Liver (tissue), 9 donors: ENCODE measurements around the gene TANC1. TPM values are rescaled to one million over a fixed set of nuclear protein-coding genes. Genes with fewer than 3 reads are reported as not detected.

ENCODE experiments used
- DNase-seq: peaks from one replicate; pipeline ENCODE4 v3.0.0-alpha.2; 2017; ENCODE audit warnings: low spot score
- H3K27ac ChIP-seq, 2 donors: one replicate each; pipeline ENCODE4 v1.7.0; 2013; ENCODE audit warnings: inconsistent platforms in 2 of 2, low read length in 2 of 2, control low read depth in 1 of 2, low read depth in 1 of 2, mild to moderate bottlenecking in 1 of 2
- H3K27me3 ChIP-seq, 4 donors: one replicate each; pipeline versions ENCODE4 v1.6.1 to v1.7.0; 2013; ENCODE audit warnings: low read length in 3 of 4, inconsistent platforms in 1 of 4, mild to moderate bottlenecking in 1 of 4, moderate library complexity in 1 of 4; ENCODE audit not compliant: control insufficient read depth in 4 of 4, insufficient read depth in 4 of 4
- H3K36me3 ChIP-seq, 4 donors: one replicate each; pipeline versions ENCODE4 v1.6.1 to v1.7.0; 2013; ENCODE audit warnings: low read length in 3 of 4, mild to moderate bottlenecking in 3 of 4, low read depth in 1 of 4, moderate library complexity in 1 of 4; ENCODE audit not compliant: control insufficient read depth in 4 of 4, insufficient read depth in 3 of 4
- H3K4me1 ChIP-seq, 4 donors: one replicate each; pipeline versions ENCODE4 v1.6.1 to v1.7.0; 2013; ENCODE audit warnings: low read length in 3 of 4, mild to moderate bottlenecking in 3 of 4, moderate library complexity in 1 of 4; ENCODE audit not compliant: control insufficient read depth in 4 of 4, insufficient read depth in 4 of 4
- H3K4me3 ChIP-seq, 3 donors: one replicate each; pipeline versions ENCODE4 v1.6.1 to v1.7.0; 2013; ENCODE audit warnings: low read length in 3 of 3, control low read depth in 1 of 3, low read depth in 1 of 3, mild to moderate bottlenecking in 1 of 3
- H3K9ac ChIP-seq, 2 donors: one replicate each; pipeline ENCODE4 v1.7.0; 2013; ENCODE audit warnings: low read length in 2 of 2, mild to moderate bottlenecking in 2 of 2, moderate library complexity in 2 of 2, control low read depth in 1 of 2, low read depth in 1 of 2
- H3K9me3 ChIP-seq, 4 donors: one replicate each; pipeline versions ENCODE4 v1.6.1 to v1.7.0; 2013; ENCODE audit warnings: low read length in 3 of 4; ENCODE audit not compliant: control insufficient read depth in 4 of 4
- ATF3 ChIP-seq: IDR thresholded peaks from 2 replicates; pipeline ENCODE4 v1.6.1; 2016; ENCODE audit warnings: antibody characterized with exemption
- CTCF ChIP-seq: fragments of 150-350 bp; IDR thresholded peaks from 2 replicates; pipeline ENCODE4 v1.5.1; 2017; ENCODE audit warnings: improper control_type of control experiment, low read depth, low read length; ENCODE audit not compliant: missing input control
- FOXA1 ChIP-seq: IDR thresholded peaks from 2 replicates; pipeline ENCODE4 v1.6.1; 2016; ENCODE audit warnings: antibody characterized with exemption
- FOXA2 ChIP-seq: IDR thresholded peaks from 2 replicates; pipeline ENCODE4 v1.6.1; 2016; ENCODE audit warnings: antibody characterized with exemption
- GABPA ChIP-seq, 2 donors: IDR thresholded peaks in 1 of 2; conservative IDR thresholded peaks in 1 of 2; 2 replicates each; pipeline ENCODE4 v1.6.1; 2016; ENCODE audit warnings: antibody characterized with exemption in 2 of 2, mild to moderate bottlenecking in 1 of 2, moderate library complexity in 1 of 2
- HNF4A ChIP-seq, 2 donors: conservative IDR thresholded peaks; 2 replicates each; pipeline ENCODE4 v1.6.1; 2016; ENCODE audit warnings: antibody characterized with exemption in 2 of 2, mild to moderate bottlenecking in 2 of 2
- HNF4G ChIP-seq: IDR thresholded peaks from 2 replicates; pipeline ENCODE4 v1.6.1; 2016; ENCODE audit warnings: antibody characterized with exemption
- JUND ChIP-seq, 2 donors: IDR thresholded peaks; 2 replicates each; pipeline ENCODE4 v1.6.1; 2016; ENCODE audit warnings: antibody characterized with exemption in 2 of 2
- NR2F2 ChIP-seq: IDR thresholded peaks from 2 replicates; pipeline ENCODE4 v1.6.1; 2016; ENCODE audit warnings: antibody characterized with exemption
- RAD21 ChIP-seq, 2 donors: IDR thresholded peaks; 2 replicates each; pipeline ENCODE4 v1.6.1; 2016; ENCODE audit warnings: antibody characterized with exemption in 2 of 2, mild to moderate bottlenecking in 2 of 2
- REST ChIP-seq: IDR thresholded peaks from 2 replicates; pipeline ENCODE4 v1.6.1; 2016; ENCODE audit warnings: antibody characterized with exemption, mild to moderate bottlenecking
- RXRA ChIP-seq, 2 donors: IDR thresholded peaks; 2 replicates each; pipeline ENCODE4 v1.6.1; 2017 to 2018; ENCODE audit warnings: antibody characterized with exemption in 2 of 2, mild to moderate bottlenecking in 1 of 2
- TAF1 ChIP-seq: conservative IDR thresholded peaks from 2 replicates; pipeline ENCODE4 v1.6.1; 2016; ENCODE audit warnings: antibody characterized with exemption, mild to moderate bottlenecking
- YY1 ChIP-seq: IDR thresholded peaks from 2 replicates; pipeline ENCODE4 v1.6.1; 2016; ENCODE audit warnings: antibody characterized with exemption, mild to moderate bottlenecking
- ZBTB33 ChIP-seq: IDR thresholded peaks from 2 replicates; pipeline ENCODE4 v1.6.1; 2016; ENCODE audit warnings: antibody characterized with exemption
- WGBS: extraction: QIAGEN DNeasy Blood & Tissue Kit; methylation state at CpG from one replicate; pipeline ENCODE4 v1.1.7; 2013; 5-methylcytosine and 5-hydroxymethylcytosine counted together
- polyA plus RNA-seq, 2 donors: library from polyadenylated mRNA; stranded (reverse) in 1 of 2; unstranded in 1 of 2; fragments of 200-250 nt in 1 of 2; fragments of >200 nt in 1 of 2; fragmentation: Nextera tagmentation in 1 of 2; extraction: Ambion mirVana in 1 of 2; gene quantifications; one replicate each; pipeline versions ENCODE4 v1.2.1 to v1.2.3, GENCODE V29; 2013 to 2015
- total RNA-seq, 2 donors: library from RNA; depleted of rRNA; stranded (reverse); fragments of >200 nt; gene quantifications; one replicate each; pipeline ENCODE4 v1.2.3, GENCODE V29; 2014
- donor health status: healthy.
- donor health status: healthy.
- donor health status: healthy.
- donor health status: healthy.
- donor health status: healthy.

The TANC1 gene
- total and polyA plus RNA-seq, 4 donors: 3.7 to 17.7 (median 5.2) TPM

GRCh38 chr2:159153951-159154350 lies 185.5 kb downstream of the TANC1 start:
- Histone ChIP-seq H3K9ac (no peak overlapping the region), H3K4me3 (no peak overlapping the region), H3K9me3 (no peaks in the 10 kb centered on the region), H3K27me3 (no peaks in the 10 kb centered on the region), H3K27ac (no peak overlapping the region), H3K36me3 (peaks cover 0 to 1% (median 0%) of the 10 kb centered on the region in 4 donors), H3K4me1 (peaks cover 5 to 40% (median 25%) of the 10 kb centered on the region in 4 donors)
- WGBS: 87% methylated on average over 2 of the region's 2 CpGs
- DNase-seq: no peak
- TF ChIP-seq GABPA (IDR thresholded peaks at IDR 0.05 in 1 of 2, conservative IDR thresholded peaks at IDR 0.05 in 1 of 2): no peak
- no peak for TF ChIP-seq FOXA2
- no peak for TF ChIP-seq HNF4A (conservative IDR thresholded peaks at IDR 0.05)
- TF ChIP-seq CTCF: no peak
- TF ChIP-seq ATF3: no peak

GRCh38 chr2:159154366-159154765 lies 185.9 kb downstream of the TANC1 start:
- TF ChIP-seq REST: no peak
- TF ChIP-seq TAF1: no peak
- TF ChIP-seq FOXA2: no peak
- TF ChIP-seq JUND (IDR thresholded peaks at IDR 0.05): no peak
- no peak for TF ChIP-seq RAD21 (IDR thresholded peaks at IDR 0.05)
- no peak for TF ChIP-seq YY1
- no peak for TF ChIP-seq RXRA (IDR thresholded peaks at IDR 0.05)
- TF ChIP-seq HNF4A (conservative IDR thresholded peaks at IDR 0.05): no peak
- no peak for TF ChIP-seq CTCF
- TF ChIP-seq NR2F2: no peak
- TF ChIP-seq ZBTB33: no peak
- no peak for TF ChIP-seq GABPA (IDR thresholded peaks at IDR 0.05 in 1 of 2, conservative IDR thresholded peaks at IDR 0.05 in 1 of 2)
- TF ChIP-seq HNF4G: no peak
- TF ChIP-seq ATF3: no peak
- TF ChIP-seq FOXA1: no peak
- H3K4me1 ChIP-seq: peaks cover 5 to 40% (median 25%) of the 10 kb centered on the region in 4 donors
- H3K9me3 ChIP-seq: no peaks in the 10 kb centered on the region
- H3K27me3 ChIP-seq: no peaks in the 10 kb centered on the region
- H3K9ac ChIP-seq: no peak overlapping the region
- peaks cover 0 to 1% (median 0%) of the 10 kb centered on the region in 4 donors for H3K36me3 ChIP-seq
- no peak overlapping the region for H3K4me3 ChIP-seq
- no peak for DNase-seq
- H3K27ac ChIP-seq: no peak overlapping the region
- WGBS: 100% methylated on average over 1 of the region's 1 CpG
